NCI-H2196 (cell line): ENCODE data around the gene TSPAN18.

Experiments
- DNase-seq: peaks from one replicate; lab custom pipeline; 2025; ENCODE audit not compliant: unreplicated experiment; lab: John Stamatoyannopoulos, UW

TSPAN18 gene

GRCh38 chr11:44842220-44842619, 115.5 kb downstream of the TSPAN18 start:
- no peak for DNase-seq

GRCh38 chr11:44846852-44847251, 120.1 kb downstream of the TSPAN18 start:
- DNase-seq = no peak

GRCh38 chr11:44847316-44847715, 120.6 kb downstream of the TSPAN18 start:
- DNase-seq = no peak

- DNase-seq = no peak
Observed at GRCh38 chr11:44848203-44848962, 121.6 kb downstream of the TSPAN18 start.

GRCh38 chr11:44848963-44849350, 122.2 kb downstream of the TSPAN18 start:
- DNase-seq = no peak

GRCh38 chr11:44849424-44849823, 122.7 kb downstream of the TSPAN18 start:
- no peak for DNase-seq

- DNase-seq = no peak
Observed at GRCh38 chr11:44849922-44850321, 123.2 kb downstream of the TSPAN18 start.

- DNase-seq = no peak
Observed at GRCh38 chr11:44851496-44851895, 124.7 kb downstream of the TSPAN18 start.

GRCh38 chr11:44852159-44852747, 125.5 kb downstream of the TSPAN18 start:
- DNase-seq = no peak

- no peak for DNase-seq
Observed at GRCh38 chr11:44852952-44853351, 126.2 kb downstream of the TSPAN18 start.

GRCh38 chr11:44853666-44854065, 126.9 kb downstream of the TSPAN18 start:
- no peak for DNase-seq

- no peak for DNase-seq
Observed at GRCh38 chr11:44854086-44854485, 127.3 kb downstream of the TSPAN18 start.

GRCh38 chr11:44854741-44855492, 128.2 kb downstream of the TSPAN18 start:
- no peak for DNase-seq

GRCh38 chr11:44855493-44855849, 128.7 kb downstream of the TSPAN18 start:
- no peak for DNase-seq

- no peak for DNase-seq
Observed at GRCh38 chr11:44857490-44858090, 130.8 kb downstream of the TSPAN18 start.

GRCh38 chr11:44858796-44859527, 132.2 kb downstream of the TSPAN18 start:
- no peak for DNase-seq

GRCh38 chr11:44859528-44859925, 132.8 kb downstream of the TSPAN18 start:
- no peak for DNase-seq

- no peak for DNase-seq
Observed at GRCh38 chr11:44860346-44860745, 133.6 kb downstream of the TSPAN18 start.

GRCh38 chr11:44861849-44862557, 135.2 kb downstream of the TSPAN18 start:
- DNase-seq = peak; percentile 64

- DNase-seq = no peak
Observed at GRCh38 chr11:44862558-44863101, 135.9 kb downstream of the TSPAN18 start.
